Activated CD4-positive, alpha-beta T cell treated with anti-CD3 and anti-CD28 coated beads, Interleukin-2, Interleukin-4, amounts not matched to agents 100 ng/mL and 50 ng/mL, durations not matched to agents 16 hours and 8 hours (primary cell): ENCODE results near the gene USF1.
"Not testable (repeated sequence)": the region's sequence is repeated elsewhere in the genome, so short reads cannot be mapped to it uniquely, and the experiment has no call there.

ENCODE experiments used
- DNase-seq: peaks from one replicate; pipeline ENCODE4 v3.0.0-alpha.2; 2020; ENCODE audit warnings: low spot score

The USF1 gene

GRCh38 chr1:161019751-161020495 is 25.9 kb downstream of the USF1 start:
- no peak for DNase-seq

- not testable (repeated sequence) for DNase-seq
These were observed 26.6 kb downstream of the USF1 start for GRCh38 chr1:161019111-161019660.

GRCh38 chr1:161018631-161018930 is 27.2 kb downstream of the USF1 start:
- DNase-seq = no peak

GRCh38 chr1:161017756-161018630 is 27.8 kb downstream of the USF1 start:
- no peak for DNase-seq

GRCh38 chr1:161017181-161017580 is 28.6 kb downstream of the USF1 start:
- not testable (repeated sequence) for DNase-seq

- DNase-seq = not testable (repeated sequence)
These were observed 29.1 kb downstream of the USF1 start for GRCh38 chr1:161016683-161017082.

- peak; percentile 82 for DNase-seq
These were observed 32.1 kb downstream of the USF1 start for GRCh38 chr1:161013488-161014230.

GRCh38 chr1:161013131-161013487 is 32.7 kb downstream of the USF1 start:
- DNase-seq = no peak

GRCh38 chr1:161012420-161012819 is 33.4 kb downstream of the USF1 start:
- no peak for DNase-seq

- no peak for DNase-seq
These were observed 36.1 kb downstream of the USF1 start for GRCh38 chr1:161009602-161010211.

- no peak for DNase-seq
These were observed 36.8 kb downstream of the USF1 start for GRCh38 chr1:161008869-161009510.

GRCh38 chr1:161007369-161007768 is 38.4 kb downstream of the USF1 start:
- no peak for DNase-seq

GRCh38 chr1:161006563-161006962 is 39.2 kb downstream of the USF1 start:
- DNase-seq = no peak

GRCh38 chr1:161001525-161001924 is 44.3 kb downstream of the USF1 start:
- DNase-seq = no peak

- DNase-seq = no peak
These were observed 44.9 kb downstream of the USF1 start for GRCh38 chr1:161000736-161001480.

- no peak for DNase-seq
These were observed 46.4 kb downstream of the USF1 start for GRCh38 chr1:160999376-160999775.

GRCh38 chr1:160997323-160998038 is 48.3 kb downstream of the USF1 start:
- DNase-seq = peak; percentile 31

GRCh38 chr1:160996178-160996577 is 49.6 kb downstream of the USF1 start:
- no peak for DNase-seq

- no peak for DNase-seq
These were observed 52.1 kb downstream of the USF1 start for GRCh38 chr1:160993544-160994193.

GRCh38 chr1:160992036-160992435 is 53.7 kb downstream of the USF1 start:
- not testable (repeated sequence) for DNase-seq
